ENCODE measurements around the gene DHCR24. TPM values are rescaled to one million over a fixed set of nuclear protein-coding genes. Genes with fewer than 3 reads are reported as not detected.
"Not testable (repeated sequence)": the region's sequence is repeated elsewhere in the genome, so short reads cannot be mapped to it uniquely, and the experiment has no call there.

The DHCR24 gene
- total RNA-seq, 4 donors from 2014 or later = 148 to 231 (median 219) TPM

GRCh38 chr1:54883349-54884102 is 3.5 kb downstream of the DHCR24 start:
- TF ChIP-seq POLR2A (IDR thresholded peaks at IDR 0.05) (no peak), EP300 (IDR thresholded peaks at IDR 0.05) (peak; percentile 19 to 80)
- TF ChIP-seq, protein P1, sequence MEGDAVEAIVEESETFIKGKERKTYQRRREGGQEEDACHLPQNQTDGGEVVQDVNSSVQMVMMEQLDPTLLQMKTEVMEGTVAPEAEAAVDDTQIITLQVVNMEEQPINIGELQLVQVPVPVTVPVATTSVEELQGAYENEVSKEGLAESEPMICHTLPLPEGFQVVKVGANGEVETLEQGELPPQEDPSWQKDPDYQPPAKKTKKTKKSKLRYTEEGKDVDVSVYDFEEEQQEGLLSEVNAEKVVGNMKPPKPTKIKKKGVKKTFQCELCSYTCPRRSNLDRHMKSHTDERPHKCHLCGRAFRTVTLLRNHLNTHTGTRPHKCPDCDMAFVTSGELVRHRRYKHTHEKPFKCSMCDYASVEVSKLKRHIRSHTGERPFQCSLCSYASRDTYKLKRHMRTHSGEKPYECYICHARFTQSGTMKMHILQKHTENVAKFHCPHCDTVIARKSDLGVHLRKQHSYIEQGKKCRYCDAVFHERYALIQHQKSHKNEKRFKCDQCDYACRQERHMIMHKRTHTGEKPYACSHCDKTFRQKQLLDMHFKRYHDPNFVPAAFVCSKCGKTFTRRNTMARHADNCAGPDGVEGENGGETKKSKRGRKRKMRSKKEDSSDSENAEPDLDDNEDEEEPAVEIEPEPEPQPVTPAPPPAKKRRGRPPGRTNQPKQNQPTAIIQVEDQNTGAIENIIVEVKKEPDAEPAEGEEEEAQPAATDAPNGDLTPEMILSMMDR (IDR thresholded peaks at IDR 0.05) = no peak
- peaks cover 0 to 40% (median 16%) of the 10 kb centered on the region in 4 donors for H3K4me1 ChIP-seq
- peak; percentile 16 to 47 for DNase-seq (ENCODE audit: low spot score in 2 of 2)
- H3K27me3 ChIP-seq = no peaks in the 10 kb centered on the region
- 80 to 81% methylated on average over 10 of the region's 10 CpGs for WGBS, 2 donors
- H3K9me3 ChIP-seq = peaks cover 0 to 19% (median 0%) of the 10 kb centered on the region in 4 donors
- peaks cover 0 to 51% (median 0%) of the 10 kb centered on the region in 3 donors for H3K36me3 ChIP-seq
- H3K27ac ChIP-seq = peak overlapping the region in 2 of 4 donors; percentile 40 to 86
- H3K4me3 ChIP-seq = no peak overlapping the region

- DNase-seq (ENCODE audit: low spot score in 2 of 2) = no peak
- Histone ChIP-seq H3K4me3 (no peak overlapping the region), H3K27me3 (no peaks in the 10 kb centered on the region), H3K36me3 (peaks cover 0 to 58% (median 0%) of the 10 kb centered on the region in 3 donors), H3K4me1 (peaks cover 0 to 33% (median 13%) of the 10 kb centered on the region in 4 donors), H3K9me3 (peaks cover 0 to 19% (median 0%) of the 10 kb centered on the region in 4 donors), H3K27ac (peak overlapping the region in 1 of 4 donors; percentile 86)
- TF ChIP-seq, protein P1 (IDR thresholded peaks at IDR 0.05) = no peak
- TF ChIP-seq EP300 (IDR thresholded peaks at IDR 0.05) (no peak), POLR2A (IDR thresholded peaks at IDR 0.05) (no peak)
- 85 to 100% methylated on average over 1 of the region's 1 CpG for WGBS, 2 donors
Measured at GRCh38 chr1:54882519-54882918, 4.5 kb downstream of the DHCR24 start.

DNA sequence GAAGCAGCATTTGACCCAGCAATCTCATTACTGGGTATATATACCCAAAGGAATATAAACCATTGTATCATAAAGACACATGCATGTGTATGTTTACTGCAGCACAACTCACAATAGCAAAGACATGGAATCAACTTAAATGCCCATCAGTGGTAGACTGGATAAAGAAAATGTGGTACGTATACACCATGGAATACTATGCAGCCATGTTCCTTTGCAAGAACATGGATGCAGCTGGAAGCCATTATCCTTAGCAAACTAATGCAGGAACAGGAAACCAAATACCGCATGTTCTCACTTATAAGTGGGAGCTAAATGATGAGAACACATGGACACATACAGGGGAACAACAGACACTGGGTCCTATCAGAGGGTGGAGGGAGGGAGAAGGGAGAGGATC is 5.4 kb downstream of the DHCR24 start:
- WGBS, 2 donors = 87 to 90% methylated on average over 2 of the region's 2 CpGs
- H3K27me3 ChIP-seq; H3K4me3 ChIP-seq; H3K27ac ChIP-seq; DNase-seq (ENCODE audit: low spot score in 2 of 2): not testable (repeated sequence)
- peaks cover 0 to 19% (median 0%) of the 10 kb centered on the region in 4 donors for H3K9me3 ChIP-seq
- peaks cover 0 to 32% (median 12%) of the 10 kb centered on the region in 4 donors for H3K4me1 ChIP-seq
- peaks cover 0 to 64% (median 0%) of the 10 kb centered on the region in 3 donors for H3K36me3 ChIP-seq

DNA sequence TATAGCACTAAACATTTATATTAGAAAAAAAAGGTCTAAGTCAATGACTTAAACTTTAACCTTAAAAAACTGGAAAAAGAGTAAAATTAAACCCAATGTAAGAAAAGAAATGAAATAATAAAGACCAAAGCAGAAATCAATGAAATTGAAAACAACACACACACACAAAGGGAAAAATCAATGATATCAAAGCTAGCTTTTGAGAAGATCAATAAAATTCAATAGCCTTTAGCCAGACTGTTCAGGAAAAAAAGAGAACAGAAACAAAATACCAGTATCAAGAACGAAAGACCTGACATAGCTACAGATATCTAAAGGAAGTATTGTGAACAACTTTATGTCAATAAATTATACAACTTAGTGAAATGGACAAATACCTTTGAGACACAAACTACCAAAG is 7.1 kb downstream of the DHCR24 start:
- Histone ChIP-seq H3K27ac (no peak overlapping the region), H3K9me3 (peaks cover 0 to 19% (median 0%) of the 10 kb centered on the region in 4 donors), H3K36me3 (peaks cover 0 to 81% (median 0%) of the 10 kb centered on the region in 3 donors), H3K27me3 (no peaks in the 10 kb centered on the region), H3K4me3 (no peak overlapping the region), H3K4me1 (peaks cover 0 to 19% (median 3%) of the 10 kb centered on the region in 4 donors)
- no peak for TF ChIP-seq EP300 (IDR thresholded peaks at IDR 0.05)
- TF ChIP-seq, protein P1 (IDR thresholded peaks at IDR 0.05) = no peak
- TF ChIP-seq POLR2A (IDR thresholded peaks at IDR 0.05) = no peak
- WGBS, 2 donors = 70 to 93% methylated on average over 1 of the region's 1 CpG
- no peak for DNase-seq (ENCODE audit: low spot score in 2 of 2)

DNA sequence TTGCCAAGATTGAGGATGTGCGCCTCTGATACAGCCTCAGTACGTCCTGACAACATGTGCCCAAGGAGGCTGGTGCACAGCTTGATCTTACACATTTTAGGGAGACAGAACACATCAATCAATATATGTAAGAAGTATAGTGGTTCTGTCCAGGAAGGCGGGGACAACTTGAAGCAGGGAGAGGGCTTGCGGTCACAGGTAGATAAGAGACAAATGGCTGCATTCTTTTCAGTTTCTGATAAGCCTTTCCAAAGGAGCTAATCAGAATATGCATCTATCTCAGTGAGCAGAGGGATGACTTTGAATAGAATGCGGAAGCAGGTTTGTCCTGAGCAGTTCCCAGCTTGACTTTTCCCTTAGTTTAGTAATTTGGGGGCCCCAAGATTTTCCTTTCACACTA is 10.2 kb downstream of the DHCR24 start:
- no peak overlapping the region for H3K27ac ChIP-seq
- 89 to 94% methylated on average over 5 of the region's 5 CpGs for WGBS, 2 donors
- no peak overlapping the region for H3K4me3 ChIP-seq
- H3K9me3 ChIP-seq = peaks cover 0 to 19% (median 0%) of the 10 kb centered on the region in 4 donors
- no peaks in the 10 kb centered on the region for H3K27me3 ChIP-seq
- no peak for DNase-seq (ENCODE audit: low spot score in 2 of 2)
- peaks cover 0 to 94% (median 7%) of the 10 kb centered on the region in 3 donors for H3K36me3 ChIP-seq
- TF ChIP-seq EP300 (IDR thresholded peaks at IDR 0.05) (no peak), POLR2A (IDR thresholded peaks at IDR 0.05) (no peak)
- TF ChIP-seq, protein P1 (IDR thresholded peaks at IDR 0.05) = no peak
- H3K4me1 ChIP-seq = no peaks in the 10 kb centered on the region
